GM06990 (cell line): ENCODE data around the gene NKAIN1.
"Not testable (repeated sequence)": the region's sequence is repeated elsewhere in the genome, so short reads cannot be mapped to it uniquely, and the experiment has no call there.

ENCODE experiments used
- DNase-seq: peaks from one replicate; pipeline ENCODE4 v3.0.0-alpha.2; 2011; ENCODE audit not compliant: insufficient read length; ENCODE audit errors: extremely low read depth
- H3K27me3 ChIP-seq: replicated peaks from 2 replicates; pipeline ENCODE4 v1.6.0; 2011; ENCODE audit warnings: low read length; ENCODE audit not compliant: control insufficient read depth, insufficient read depth
- H3K36me3 ChIP-seq: 2 replicates; pipeline ENCODE4 v1.5.1; 2011; ENCODE audit warnings: low read length; ENCODE audit not compliant: control insufficient read depth, insufficient read depth
- H3K4me3 ChIP-seq: replicated peaks from 2 replicates; pipeline ENCODE4 v1.5.1; 2011; ENCODE audit warnings: low read depth, mild to moderate bottlenecking, control low read depth, low read length
- TF ChIP-seq, protein P1 (sequence below): IDR thresholded peaks from 2 replicates; pipeline ENCODE4 v1.5.1; 2011; ENCODE audit warnings: low read length, control low read depth, mild to moderate bottlenecking, inconsistent platforms; ENCODE audit not compliant: insufficient read depth, poor library complexity, severe bottlenecking

The NKAIN1 gene

DNA sequence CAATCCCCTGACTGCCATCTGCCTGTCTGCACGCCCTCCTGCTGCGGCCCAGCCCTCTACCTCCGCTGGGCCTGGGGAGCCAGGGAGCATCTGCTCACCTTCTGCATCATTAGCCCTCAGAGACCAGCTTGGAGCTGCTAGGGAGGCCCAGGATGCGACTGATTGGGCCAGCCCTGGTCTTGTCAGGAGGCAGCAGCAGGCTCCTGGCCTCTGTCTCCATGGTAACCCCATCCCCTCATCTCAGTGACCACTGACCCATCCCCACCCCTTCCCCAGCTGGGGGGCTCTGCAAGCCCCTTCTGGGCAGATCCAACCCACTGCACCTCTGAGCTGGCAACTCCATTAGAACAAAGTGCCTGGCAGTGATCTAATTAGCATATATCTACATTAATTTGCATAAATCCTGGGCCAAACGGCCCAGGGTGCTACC, 37.7 kb downstream of the NKAIN1 start:
- Histone ChIP-seq H3K27me3 (no peaks in the 10 kb centered on the region; the same call in 1 of the 2 replicates), H3K36me3 (no peaks in the 10 kb centered on the region), H3K4me3 (no peak overlapping the region)
- no peak for DNase-seq
- TF ChIP-seq, protein P1, sequence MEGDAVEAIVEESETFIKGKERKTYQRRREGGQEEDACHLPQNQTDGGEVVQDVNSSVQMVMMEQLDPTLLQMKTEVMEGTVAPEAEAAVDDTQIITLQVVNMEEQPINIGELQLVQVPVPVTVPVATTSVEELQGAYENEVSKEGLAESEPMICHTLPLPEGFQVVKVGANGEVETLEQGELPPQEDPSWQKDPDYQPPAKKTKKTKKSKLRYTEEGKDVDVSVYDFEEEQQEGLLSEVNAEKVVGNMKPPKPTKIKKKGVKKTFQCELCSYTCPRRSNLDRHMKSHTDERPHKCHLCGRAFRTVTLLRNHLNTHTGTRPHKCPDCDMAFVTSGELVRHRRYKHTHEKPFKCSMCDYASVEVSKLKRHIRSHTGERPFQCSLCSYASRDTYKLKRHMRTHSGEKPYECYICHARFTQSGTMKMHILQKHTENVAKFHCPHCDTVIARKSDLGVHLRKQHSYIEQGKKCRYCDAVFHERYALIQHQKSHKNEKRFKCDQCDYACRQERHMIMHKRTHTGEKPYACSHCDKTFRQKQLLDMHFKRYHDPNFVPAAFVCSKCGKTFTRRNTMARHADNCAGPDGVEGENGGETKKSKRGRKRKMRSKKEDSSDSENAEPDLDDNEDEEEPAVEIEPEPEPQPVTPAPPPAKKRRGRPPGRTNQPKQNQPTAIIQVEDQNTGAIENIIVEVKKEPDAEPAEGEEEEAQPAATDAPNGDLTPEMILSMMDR = no peak

DNA sequence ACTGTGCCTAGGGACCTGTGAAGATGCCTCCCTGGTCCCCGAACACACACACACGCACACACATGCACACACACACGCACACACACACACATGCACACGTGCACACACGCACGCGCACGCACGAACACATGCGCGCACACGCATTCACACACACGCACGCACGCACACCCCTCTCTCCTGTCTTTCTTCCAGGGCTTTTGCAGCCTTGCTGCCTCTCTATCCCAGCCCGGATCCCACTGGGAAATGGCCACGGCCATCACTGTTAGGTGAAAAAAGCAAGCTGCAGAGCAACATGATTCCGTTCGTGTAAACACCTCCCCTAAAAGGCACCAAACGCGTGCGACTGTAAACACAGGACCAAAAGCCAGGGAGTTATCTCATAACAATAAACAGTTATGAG, 39.7 kb downstream of the NKAIN1 start:
- H3K36me3 ChIP-seq = no peaks in the 10 kb centered on the region
- H3K4me3 ChIP-seq = no peak overlapping the region
- H3K27me3 ChIP-seq = no peaks in the 10 kb centered on the region; the same call in 1 of the 2 replicates
- DNase-seq = no peak
- TF ChIP-seq, protein P1 = no peak

DNA sequence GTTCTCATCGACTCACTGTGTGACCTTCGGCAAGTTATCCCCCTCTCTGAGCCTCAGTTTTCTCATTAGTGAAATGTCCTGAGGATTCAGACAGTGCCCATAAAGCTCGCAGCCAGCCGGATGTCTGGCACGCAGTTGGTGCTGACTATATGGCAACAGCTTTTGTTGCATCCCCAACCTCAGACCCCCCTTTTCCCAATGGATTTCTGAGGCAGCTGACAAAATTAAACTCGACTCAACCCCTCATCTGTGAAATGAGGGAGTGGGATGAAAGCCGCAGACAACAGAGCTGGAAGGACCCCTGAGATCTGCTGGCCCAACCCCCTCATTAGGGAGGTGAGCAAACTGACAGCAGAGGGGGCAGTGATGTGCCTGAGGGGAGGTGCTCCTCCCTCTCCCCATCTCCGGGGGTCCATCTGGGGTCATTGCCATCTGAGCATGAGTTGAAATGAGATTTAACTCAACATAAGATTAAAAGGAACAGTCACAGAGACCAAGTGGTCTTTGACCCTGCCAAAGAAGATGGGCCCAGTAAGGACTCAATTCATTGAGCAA, 40.4 kb downstream of the NKAIN1 start:
- H3K4me3 ChIP-seq = no peak overlapping the region
- no peaks in the 10 kb centered on the region; the same call in 1 of the 2 replicates for H3K27me3 ChIP-seq
- TF ChIP-seq, protein P1 = no peak
- DNase-seq = no peak
- H3K36me3 ChIP-seq = no peaks in the 10 kb centered on the region

DNA sequence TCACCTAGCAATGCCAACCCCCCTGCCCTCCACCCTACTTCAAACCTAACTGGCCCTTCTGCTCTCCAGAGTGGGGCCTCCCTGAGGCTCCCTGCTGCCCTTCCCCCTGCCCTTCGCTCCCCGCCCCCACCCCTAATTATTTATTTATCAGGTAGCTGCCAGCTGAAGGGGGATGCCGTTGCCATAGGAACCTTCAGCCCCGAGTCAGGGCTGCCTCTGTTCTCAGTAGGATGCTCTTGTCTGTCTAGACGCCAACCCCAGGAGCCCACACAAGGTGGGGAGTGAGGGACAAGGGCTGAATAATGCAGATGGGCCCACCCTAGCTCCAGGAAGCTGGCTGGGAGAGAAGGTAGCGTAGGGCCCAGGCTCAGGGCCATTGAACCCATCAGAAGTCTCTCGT, 41.1 kb downstream of the NKAIN1 start:
- no peak overlapping the region for H3K4me3 ChIP-seq
- DNase-seq = no peak
- TF ChIP-seq, protein P1 = no peak
- no peaks in the 10 kb centered on the region; the same call in 1 of the 2 replicates for H3K27me3 ChIP-seq
- H3K36me3 ChIP-seq = no peaks in the 10 kb centered on the region

DNA sequence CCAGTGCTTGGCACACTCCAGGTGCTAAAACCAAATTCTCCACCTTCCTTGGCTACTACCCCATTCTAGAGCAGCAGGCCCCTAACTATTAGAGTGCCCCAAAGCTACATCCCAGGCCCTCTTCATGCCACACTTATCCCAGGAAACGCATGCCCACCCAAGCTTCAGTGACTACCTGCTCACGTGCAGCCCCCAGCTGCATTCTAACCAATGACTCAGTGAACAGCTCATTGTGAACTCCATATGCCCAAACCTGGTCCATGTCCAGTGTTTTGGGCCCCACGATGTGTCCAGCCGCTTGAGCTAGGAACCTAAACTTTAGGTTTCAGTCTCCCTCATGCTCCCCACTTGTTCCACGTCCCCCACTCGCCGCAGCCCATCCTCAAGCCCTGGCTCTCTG, 41.5 kb downstream of the NKAIN1 start:
- no peak overlapping the region for H3K4me3 ChIP-seq
- H3K36me3 ChIP-seq = no peaks in the 10 kb centered on the region
- no peak for DNase-seq
- TF ChIP-seq, protein P1 = no peak
- no peaks in the 10 kb centered on the region; the same call in 1 of the 2 replicates for H3K27me3 ChIP-seq

DNA sequence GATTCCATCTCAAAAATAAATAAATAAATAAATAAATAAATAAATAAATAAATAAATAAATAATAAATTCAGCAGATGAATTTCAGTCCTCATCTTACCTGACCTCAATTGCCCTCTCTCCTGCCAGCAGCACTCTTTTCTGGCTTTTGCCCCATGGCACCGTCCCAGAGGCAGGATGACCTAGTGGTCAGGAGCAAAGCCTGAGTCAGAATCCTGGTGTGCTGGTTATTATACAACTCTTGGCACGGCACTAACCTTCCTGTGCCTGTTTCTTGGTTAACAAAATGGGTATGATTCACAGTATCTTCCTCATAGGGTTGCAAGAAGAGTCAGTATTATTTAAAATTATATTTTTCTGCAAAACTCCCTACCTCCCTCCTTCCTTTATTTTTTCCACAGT, 43.0 kb downstream of the NKAIN1 start:
- Histone ChIP-seq H3K36me3 (no peaks in the 10 kb centered on the region), H3K27me3 (no peaks in the 10 kb centered on the region; the same call in 1 of the 2 replicates), H3K4me3 (no peak overlapping the region)
- TF ChIP-seq, protein P1 = no peak
- no peak for DNase-seq

DNA sequence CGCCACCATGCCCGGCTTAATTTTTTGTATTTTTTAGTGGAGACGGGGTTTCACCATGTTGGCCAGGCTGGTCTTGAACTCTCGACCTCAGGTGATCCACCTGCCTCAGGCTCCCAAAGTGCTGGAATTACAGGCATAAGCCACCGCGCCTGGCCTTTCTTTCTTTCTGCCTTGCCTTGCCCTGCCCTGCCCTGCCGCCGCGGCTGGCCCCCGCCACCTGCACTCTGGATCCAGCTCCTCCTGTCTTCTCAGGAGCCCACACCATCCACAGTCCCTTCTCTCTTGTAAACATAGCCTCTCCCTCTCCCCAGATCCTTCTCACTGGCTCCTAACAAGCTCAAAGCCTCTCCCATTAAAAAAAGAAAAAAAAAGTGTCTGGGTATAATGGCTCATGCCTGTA, 44.4 kb downstream of the NKAIN1 start:
- H3K27me3 ChIP-seq, H3K36me3 ChIP-seq, H3K4me3 ChIP-seq, DNase-seq: not testable (repeated sequence)
